ACHN (cell line): ENCODE results near the gene CDADC1.
"Not testable (repeated sequence)": the region's sequence is repeated elsewhere in the genome, so short reads cannot be mapped to it uniquely, and the experiment has no call there.

Experiments used
- DNase-seq: peaks from one replicate; pipeline ENCODE4 v3.0.0-alpha.2; 2015
- in situ Hi-C: cut with HindIII; loops from 2 replicates; pipeline ENCODE4 v1.10.0; 2017; ENCODE audit warnings: low sequenced_read_pairs, low pct_ligation_motif_present, low pct_unique_long_range_greater_than_20kb

The CDADC1 gene

DNA sequence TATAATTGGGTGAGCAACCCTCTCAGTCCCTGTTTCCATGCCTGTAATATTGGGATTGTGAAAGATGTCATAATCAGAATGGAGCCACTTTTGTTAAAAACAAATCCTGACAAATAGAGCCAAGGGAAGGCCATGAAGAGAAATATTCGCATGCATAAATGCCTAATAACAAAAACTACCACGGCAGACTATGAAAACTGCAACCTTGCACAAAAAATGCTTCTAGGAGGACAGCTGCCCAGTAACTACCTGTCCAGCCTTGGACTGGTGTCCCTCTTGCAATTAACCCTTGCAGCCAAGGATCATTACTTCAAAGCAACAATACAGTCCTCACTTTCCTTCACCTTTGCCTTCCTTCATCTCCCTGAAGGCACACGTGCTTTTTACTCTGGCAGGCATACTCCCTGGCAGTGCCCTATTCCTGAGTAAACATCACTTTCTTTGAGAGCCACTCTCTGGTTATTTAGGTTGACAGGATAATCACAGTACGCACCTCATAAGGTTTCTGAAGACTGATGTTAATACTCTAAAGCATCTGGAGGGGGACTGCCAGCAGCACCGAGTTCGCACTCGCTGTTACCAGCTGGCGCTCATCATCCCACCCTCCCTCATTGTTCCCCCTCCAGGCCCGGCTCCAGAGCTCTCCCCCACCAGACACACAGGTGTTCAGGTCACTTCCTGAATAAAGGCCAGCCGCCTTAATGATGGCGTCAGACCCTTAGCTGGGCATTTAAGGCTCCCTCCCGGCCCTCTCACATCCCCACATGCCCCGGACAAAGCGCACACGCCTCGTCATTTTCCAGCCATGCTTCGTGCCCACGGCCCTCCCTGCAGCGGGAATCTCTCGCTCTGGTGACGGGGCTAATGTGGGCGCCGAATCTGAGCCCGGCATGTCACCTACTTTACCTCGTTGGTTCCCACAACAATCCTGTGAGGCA, 57.3 kb downstream of the CDADC1 start:
- in situ Hi-C loops: no loop called here
- DNase-seq: no peak

DNA sequence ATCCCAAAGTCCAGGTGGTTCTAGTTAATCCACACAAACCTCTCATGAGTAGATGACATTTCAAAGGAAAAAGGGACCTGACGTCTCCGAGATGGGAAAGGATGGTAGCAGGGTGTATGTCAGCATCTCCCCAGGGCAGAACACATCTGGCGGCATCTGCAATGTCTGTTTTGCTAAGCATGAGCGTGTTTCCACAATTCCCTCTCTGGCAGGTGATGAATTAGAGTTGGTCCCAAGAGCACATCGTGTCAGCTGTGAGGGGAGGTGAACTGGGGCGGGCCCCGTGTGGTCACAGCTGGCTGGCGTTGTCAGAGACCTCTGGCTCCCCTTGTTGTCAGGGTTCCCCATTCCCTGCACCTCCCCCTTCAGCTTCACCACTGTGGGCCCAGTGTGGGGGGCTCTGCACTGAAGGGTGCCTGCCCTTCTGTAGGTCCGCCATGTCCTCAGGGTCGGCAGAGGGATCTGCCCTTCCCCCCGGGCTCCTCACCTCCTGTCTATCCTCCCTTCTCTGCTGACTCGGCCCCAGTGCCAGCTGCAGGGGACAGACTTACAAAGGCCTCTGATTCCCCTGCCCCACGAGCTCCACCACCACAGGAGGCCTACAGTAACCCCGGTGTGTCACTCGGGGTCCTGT, 58.2 kb downstream of the CDADC1 start:
- DNase-seq: no peak
- in situ Hi-C loops: no loop called here

DNA sequence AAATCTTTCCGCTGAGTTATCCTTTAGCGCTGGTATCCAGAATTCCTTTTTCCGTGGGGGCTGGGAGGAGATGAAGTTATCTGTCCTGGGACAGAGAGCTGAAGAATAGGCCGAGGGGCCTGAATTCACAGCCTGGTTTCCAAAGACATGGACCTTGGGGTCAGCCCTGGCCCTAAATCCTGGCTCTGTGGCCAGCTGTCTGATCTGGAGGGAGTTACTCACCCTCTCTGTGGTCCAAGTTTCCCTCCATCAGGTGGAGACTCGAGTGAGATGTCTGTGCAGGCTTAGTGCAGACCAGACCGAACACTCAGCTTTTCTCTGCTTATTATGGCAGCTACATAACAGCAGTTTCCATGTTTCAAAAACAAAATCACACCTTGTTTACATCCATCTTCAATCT, 59.6 kb downstream of the CDADC1 start:
- DNase-seq: no peak
- in situ Hi-C loops: no loop called here

DNA sequence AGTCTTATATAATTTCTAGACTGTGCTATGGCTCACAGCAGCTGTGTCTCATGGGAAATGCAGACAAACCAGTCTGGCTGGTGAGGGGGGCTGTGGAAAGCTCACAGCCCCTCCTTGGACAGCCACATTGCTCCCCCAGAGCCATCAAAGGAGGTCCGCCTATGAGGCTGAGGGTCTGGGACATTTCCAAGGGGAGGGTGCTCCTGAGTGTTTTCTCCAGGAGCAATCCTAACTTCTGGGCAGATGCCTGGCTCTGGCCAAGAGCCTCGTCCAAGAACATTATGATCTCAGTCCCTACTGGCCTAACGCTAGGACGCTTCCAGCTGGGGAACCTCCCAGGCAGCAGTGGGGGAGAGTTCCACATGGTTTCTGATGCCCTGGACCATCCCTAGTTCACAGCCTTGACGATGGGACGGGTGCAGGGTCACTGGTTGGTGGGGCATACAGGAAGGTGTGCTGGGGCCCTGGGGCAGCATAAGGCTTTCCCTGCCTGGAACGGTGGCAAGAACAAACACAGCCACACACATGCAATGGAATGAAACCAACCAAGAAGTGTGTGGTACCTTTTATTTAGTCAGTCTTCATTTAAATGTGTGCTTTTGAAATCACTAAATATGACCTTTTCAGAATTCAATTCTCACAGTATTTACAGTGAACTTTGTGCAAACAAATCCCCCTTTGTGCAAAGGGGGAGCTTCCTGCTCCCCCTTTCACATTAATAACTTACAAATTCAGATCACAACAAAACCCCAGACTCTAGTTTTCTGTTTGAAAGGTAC, 60.6 kb downstream of the CDADC1 start:
- in situ Hi-C loops: no loop called here

DNA sequence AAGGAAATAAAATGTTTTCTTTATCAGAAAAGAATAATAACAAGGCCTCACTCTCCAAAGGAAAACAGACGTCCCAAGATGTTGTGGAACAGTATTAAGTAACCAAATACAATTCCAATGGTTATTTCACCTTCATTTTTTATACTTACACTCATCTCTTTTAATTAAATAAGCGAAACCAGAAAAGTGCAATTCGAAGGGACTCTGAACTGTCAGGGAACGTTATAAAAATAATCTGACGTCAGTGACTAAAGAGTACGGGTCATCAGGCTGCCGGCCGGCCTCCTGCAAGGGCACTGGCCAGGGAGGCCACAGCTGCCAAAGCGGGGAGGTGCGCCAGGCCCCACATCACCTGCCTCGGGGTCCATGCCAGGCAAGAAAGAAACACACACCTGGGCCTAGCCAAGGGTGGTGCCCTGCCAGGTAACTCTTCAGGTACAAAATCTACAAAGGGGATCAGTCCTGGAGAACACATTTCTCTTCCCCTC, 61.2 kb downstream of the CDADC1 start:
- in situ Hi-C loops: no loop called here
- no peak for DNase-seq

More for the DNA sequence above, 60.6 kb downstream of the CDADC1 start:
- no peak for DNase-seq

DNA sequence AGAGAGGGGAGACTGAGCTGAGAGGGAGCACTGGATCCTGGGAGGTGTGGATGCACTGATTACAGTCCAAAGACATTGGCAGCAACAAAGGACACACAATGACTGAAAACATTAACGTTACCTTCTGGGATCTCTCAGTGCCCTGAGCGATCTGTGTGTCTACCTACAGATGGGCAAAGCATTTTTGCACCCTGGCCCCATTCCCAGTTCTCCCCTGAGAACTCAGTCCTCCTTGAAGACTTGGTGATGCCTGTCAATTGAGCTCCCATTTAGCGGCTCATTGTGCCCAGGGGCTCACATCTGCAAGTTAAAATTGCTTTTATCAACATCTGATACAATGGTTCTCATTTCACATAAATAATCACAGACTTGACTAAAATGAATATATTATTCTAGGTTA, 62.5 kb downstream of the CDADC1 start:
- no peak for DNase-seq
- in situ Hi-C loops: no loop called here

DNA sequence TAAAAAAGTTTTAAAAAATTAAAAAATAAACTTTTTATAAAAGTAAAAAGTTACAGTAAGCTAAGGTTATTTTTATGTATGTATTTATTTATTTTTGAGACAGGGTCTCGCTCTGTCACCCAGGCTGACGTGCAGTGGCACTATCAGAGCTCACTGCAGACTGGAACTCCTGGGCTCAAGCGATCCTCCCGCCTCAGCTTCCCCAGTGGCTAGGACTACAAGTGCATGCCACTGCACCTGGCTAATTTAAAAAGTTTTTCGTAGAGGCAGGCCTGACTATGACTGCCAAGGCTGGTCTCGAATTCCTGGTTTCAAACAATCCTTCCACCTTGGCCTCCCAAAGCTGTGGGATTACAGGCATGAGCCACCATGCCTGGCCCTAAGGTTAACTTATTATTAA, 64.1 kb downstream of the CDADC1 start:
- DNase-seq: no peak
- in situ Hi-C loops: no loop called here

DNA sequence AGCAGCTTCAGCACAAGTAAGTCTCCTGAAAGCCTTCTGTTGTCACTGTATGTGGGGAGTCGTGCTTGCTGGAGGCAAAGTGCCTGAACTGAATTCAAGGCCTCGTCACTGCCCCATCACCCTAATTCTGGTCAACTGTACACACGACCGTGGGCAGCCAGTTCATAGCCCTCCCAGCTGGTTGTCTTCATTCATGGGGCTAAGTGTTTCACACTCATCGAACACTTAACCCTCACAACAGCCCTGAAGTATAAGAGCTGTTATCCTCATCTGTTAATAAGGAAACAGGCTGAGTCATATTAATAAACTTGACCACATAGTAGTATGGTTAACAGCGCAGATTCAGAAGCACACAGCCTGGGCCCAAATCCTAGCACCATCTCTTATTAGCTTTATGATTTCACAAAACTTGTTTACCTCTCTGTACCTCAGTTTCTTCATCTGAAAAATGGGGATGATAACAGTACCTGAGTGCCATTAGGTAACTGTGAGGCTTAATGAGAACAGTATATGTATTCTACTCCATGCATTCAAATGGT, 66.7 kb downstream of the CDADC1 start:
- DNase-seq: peak; percentile 31
- in situ Hi-C loops: no loop called here

DNA sequence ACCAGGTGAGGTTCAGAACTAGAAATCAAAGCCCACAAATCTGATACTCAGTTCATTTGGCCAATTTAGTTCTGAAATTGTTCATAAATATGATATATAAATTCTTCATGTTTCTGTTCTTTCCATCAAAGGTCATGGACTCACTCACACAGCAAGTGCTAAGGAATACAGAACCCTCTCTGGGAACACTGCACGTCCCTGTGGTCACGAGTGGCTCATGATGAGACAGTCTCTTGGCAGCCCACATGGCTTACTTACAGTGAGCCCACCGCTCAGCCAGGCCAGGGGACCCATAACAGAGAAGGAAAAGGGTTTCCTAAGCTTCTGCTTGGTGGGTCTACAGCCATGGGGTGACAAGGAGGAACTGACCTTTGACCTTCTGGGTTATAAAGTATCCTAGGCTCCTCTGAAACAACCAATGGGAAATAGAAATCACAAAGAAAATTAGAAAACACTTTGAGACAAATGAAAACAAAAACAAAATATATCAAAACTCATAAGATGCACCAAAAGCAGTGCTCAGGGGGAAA, 67.4 kb downstream of the CDADC1 start:
- no peak for DNase-seq
- in situ Hi-C loops: no loop called here

DNA sequence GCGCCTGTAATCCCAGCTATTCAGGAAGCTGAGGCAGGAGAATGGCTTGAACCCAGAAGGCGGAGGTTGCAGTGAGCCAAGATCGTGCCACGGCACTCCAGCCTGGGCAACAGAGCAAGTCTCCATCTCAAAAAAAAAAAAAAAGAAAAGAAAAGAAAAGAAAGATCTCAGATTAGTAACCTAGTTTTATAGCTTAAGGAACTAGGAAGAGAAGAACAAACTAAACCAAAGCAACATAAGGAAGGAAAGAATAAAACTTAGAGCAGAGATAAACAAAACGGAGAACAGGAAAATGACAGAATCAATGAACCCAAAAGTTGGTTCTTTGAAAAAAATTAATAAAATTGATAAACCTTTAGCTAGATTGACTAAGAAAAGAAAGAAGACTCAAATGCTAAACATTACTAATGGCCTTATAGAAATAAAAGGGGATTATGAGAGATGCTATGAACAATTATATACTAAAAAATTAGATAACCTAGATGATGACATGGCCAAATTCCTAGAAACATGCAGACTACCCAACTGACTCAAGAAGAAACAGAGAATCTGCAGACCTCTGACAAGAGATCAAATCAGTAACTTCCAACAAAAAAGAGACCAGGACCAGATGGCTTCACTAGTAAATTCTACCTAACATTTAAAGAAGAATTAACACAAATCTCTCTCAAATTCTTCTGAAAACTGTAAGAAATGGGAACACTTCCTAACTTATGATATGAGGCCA, 68.2 kb downstream of the CDADC1 start:
- in situ Hi-C loops: no loop called here

DNA sequence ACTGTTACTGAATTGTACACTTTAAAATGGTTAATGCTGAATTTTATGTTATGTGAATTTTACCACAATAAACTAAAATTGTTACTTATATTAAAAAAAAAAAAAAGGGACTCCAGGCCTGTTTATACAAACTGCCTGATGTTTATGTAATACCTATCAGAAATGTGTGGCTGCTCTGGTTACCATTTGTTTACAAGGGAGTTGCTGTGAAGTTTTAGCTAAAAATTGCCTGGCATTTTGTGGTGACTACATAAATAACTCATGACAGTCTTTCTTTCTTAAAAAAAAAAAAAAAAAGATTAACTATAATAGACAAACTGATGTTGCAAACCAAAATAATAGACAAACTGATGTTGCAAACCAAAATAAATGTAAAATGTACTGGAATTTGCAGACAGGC, 71.8 kb downstream of the CDADC1 start:
- no peak for DNase-seq
- in situ Hi-C loops: no loop called here

More for the DNA sequence above, 68.2 kb downstream of the CDADC1 start:
- DNase-seq: no peak

DNA sequence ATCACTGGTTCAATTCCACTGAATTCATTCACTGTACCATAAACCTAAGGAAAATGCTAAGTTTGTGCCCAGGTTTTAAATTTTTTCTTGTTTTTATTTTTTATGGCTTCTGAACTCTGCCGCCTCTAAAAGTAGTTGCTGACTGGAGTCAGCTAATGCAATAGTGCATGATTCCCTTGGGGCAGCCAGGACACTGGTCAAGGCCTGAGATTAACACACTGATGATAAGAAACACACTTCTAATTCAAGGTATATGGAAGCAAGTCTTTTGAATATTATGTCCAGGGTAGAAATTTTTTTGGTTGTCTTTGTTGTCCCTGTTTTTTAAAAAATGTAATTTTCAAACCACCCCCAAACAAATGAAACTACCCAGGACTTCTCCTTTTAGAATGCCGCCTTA, 72.2 kb downstream of the CDADC1 start:
- in situ Hi-C loops: no loop called here
- DNase-seq: no peak

DNA sequence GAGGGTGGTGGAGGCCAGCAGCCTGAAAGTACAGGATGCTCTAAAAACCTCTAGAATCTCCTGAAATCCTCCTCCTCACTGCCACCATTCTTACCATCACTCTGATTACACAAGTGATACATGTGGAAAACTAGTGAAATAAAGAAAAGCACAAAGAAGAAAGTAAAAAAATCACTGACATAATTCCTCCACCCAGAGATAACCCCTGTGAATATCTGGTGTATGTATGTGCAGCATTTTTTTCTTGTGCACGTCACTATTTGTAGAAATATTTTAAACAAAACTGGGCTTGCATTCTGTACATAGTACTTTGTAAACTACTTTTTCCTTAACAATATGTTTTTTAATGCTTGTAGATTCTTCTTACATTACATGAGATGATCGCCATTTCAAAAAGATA, 73.2 kb downstream of the CDADC1 start:
- no peak for DNase-seq
- in situ Hi-C loops: no loop called here

DNA sequence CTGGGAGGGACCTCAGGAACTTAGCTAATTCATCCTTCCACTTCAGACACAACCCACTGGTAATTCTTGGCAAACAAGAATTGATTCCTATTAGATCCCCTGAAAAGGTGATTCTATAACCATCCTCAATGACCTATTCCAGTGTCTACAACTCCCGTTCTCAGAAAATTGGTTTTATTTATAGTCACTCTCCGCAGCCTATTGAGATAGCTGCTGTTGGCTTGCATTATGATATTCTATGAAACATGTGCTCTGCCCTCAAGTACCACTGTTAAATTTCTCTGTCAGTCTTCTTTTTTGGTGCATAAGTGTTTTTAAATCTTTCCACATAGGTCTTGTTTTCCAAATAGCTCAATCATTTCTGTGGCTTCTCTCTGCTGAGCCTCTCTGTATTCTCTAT, 75.0 kb downstream of the CDADC1 start:
- no peak for DNase-seq
- in situ Hi-C loops: no loop called here

DNA sequence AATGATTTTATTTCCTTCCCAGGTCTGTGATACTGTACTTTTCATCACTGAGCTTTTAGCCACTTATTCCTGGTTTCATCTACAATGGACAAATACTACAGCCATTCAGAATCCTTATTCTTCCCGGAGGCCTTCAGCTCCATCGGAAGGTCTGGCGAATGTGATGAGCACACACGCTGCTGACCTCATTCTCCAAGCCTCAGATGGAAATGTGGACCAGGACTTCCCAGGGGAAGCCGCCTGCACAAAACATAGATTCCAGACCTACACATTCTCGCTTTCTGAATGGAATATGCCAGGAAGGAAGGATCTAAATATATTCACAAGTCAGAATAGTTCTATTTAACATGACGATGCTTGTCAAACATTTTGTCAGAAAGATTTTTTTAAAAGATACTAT, 75.6 kb downstream of the CDADC1 start:
- in situ Hi-C loops: no loop called here
- DNase-seq: no peak

DNA sequence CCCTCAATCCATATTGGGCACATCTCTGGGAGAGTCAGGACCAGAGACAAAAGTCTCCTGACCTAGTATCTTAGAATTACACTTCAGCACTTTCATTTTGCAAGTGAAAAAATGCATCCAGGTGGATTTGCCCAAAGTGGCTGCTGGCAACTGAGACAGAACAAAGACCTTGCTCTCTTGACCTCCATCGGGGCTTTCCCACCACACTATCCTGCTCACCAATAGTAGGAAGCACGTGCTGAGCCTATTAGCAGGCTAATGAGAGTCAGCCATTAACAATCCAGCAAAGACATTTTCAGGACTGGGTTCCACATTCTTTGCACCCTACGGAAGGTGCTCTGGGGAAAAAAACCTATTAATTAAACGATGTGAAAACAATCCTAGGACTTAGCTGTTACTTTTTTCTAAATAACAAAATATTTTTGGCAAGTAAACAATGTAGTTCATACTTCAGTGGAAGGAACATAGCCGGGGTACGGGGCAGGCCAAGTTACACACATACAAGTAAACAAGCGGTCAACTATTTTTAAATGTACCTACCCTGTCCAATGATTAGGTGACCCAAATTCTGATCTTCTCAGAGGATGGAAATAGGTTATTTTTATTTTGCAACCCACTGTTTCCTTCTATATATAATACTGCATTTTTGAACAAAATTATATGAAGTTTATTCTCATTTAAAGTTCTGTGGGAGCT, 78.6 kb downstream of the CDADC1 start:
- in situ Hi-C loops: no loop called here
- DNase-seq: no peak

DNA sequence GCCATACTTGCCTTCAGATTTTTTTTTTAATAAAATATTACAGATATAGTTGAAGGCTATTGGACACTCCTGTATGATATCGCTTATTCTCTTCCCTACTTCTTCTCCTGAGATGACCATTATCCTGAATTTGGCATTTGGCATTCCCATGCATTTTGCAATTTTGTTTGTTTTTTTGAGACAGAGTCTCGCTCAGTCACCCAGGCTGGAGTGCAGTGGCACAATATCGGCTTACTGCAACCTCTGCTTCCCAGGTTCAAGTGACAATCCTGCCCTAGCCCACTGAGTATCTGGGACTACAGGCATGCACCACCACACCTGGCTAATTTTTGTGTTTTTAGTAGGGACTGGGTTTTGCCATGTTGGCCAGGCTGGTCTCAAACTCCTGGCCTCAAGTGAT, 79.4 kb downstream of the CDADC1 start:
- DNase-seq, in situ Hi-C loops: not testable (repeated sequence)
